ENCODE data around the gene ZBP1. TPM values are rescaled to one million over a fixed set of nuclear protein-coding genes. Genes with fewer than 3 reads are reported as not detected.

ZBP1 gene
- total RNA-seq, 1 experiment from 2014 or later, result not detected

GRCh38 chr20:57585466-57586213 is 34.6 kb downstream of the ZBP1 start:
- BruUV-seq (replicated peaks), result no TSS peak
- no peak for TF ChIP-seq CTCF (IDR thresholded peaks at IDR 0.05 in 2 of 3, conservative IDR thresholded peaks at IDR 0.05 in 1 of 3; ENCODE audit: borderline replicate concordance in 1 of 3, insufficient read depth in 1 of 3, low read depth in 2 of 3, low read length in 2 of 3)
- no peak for TF ChIP-seq ATF3 (IDR thresholded peaks at IDR 0.05)
- TF ChIP-seq RAD21 (IDR thresholded peaks at IDR 0.05; ENCODE audit: low read depth), result no peak
- TF ChIP-seq TCF7L2 (IDR thresholded peaks at IDR 0.05; ENCODE audit: borderline replicate concordance, extremely low read depth, insufficient read depth, insufficient read length), result no peak
- TF ChIP-seq SRF (IDR thresholded peaks at IDR 0.05; ENCODE audit: low read depth), result no peak
- no peak for TF ChIP-seq ZNF274 (IDR thresholded peaks at IDR 0.05; ENCODE audit: low read depth, low read length)
- no peak for TF ChIP-seq FOSL1 (IDR thresholded peaks at IDR 0.05; ENCODE audit: low read depth)
- no peak for TF ChIP-seq SP1 (IDR thresholded peaks at IDR 0.05; ENCODE audit: low read depth)
- TF ChIP-seq JUND (IDR thresholded peaks at IDR 0.05), result no peak
- no peak for TF ChIP-seq MAX (IDR thresholded peaks at IDR 0.05)
- TF ChIP-seq POLR2A (IDR thresholded peaks at IDR 0.05; ENCODE audit: borderline replicate concordance, extremely low read depth, insufficient read depth, insufficient read length), result no peak
- TF ChIP-seq POLR2AphosphoS5 (IDR thresholded peaks at IDR 0.05; ENCODE audit: low read depth, low read length), result no peak
- no peak for TF ChIP-seq CEBPB (IDR thresholded peaks at IDR 0.05; ENCODE audit: low read depth)
- TF ChIP-seq ZFX (IDR thresholded peaks at IDR 0.05), result no peak
- TF ChIP-seq SIN3A (IDR thresholded peaks at IDR 0.05; ENCODE audit: low read depth), result no peak
- TF ChIP-seq EGR1 (IDR thresholded peaks at IDR 0.05; ENCODE audit: low read depth), result no peak
- TF ChIP-seq CBX3 (IDR thresholded peaks at IDR 0.05; ENCODE audit: low read depth), result no peak
- no peak for TF ChIP-seq YY1 (IDR thresholded peaks at IDR 0.05; ENCODE audit: extremely low read depth, insufficient replicate concordance, low read depth, low read length)
- H3K27me3 ChIP-seq (ENCODE audit: insufficient read depth, low read length), result peaks cover 29% of the 10 kb centered on the region
- DNase-seq (ENCODE audit: low read depth, low spot score) (no peak), ATAC-seq (no peak)
- no peaks in the 10 kb centered on the region for H3K36me3 ChIP-seq (ENCODE audit: control insufficient read depth in 1 of 2, insufficient read depth in 2 of 2, low read length in 2 of 2)
- intact Hi-C loops (cut with micrococcal nuclease), result no loop called here
- H3K27ac ChIP-seq (ENCODE audit: low read depth, low read length), result no peak overlapping the region
- no peaks in the 10 kb centered on the region for H3K9me3 ChIP-seq (ENCODE audit: control insufficient read depth in 1 of 2, insufficient read depth in 1 of 2, low read depth in 1 of 2, low read length in 2 of 2)
- H3K9me2 ChIP-seq (ENCODE audit: insufficient read depth), result no peaks in the 10 kb centered on the region
- CTCF ChIA-PET, result no interaction called here
- no peak overlapping the region for H3K4me2 ChIP-seq (ENCODE audit: low read length)
- no peaks in the 10 kb centered on the region for H3K4me1 ChIP-seq (ENCODE audit: control insufficient read depth in 1 of 2, insufficient read depth in 2 of 2, low read length in 2 of 2)
- H4K20me1 ChIP-seq (ENCODE audit: insufficient read depth), result no peaks in the 10 kb centered on the region
- no peak overlapping the region for H2AFZ ChIP-seq (ENCODE audit: low read depth, low read length, poor library complexity, severe bottlenecking)
- H3K9ac ChIP-seq (ENCODE audit: low read length), result no peak overlapping the region
- RAD21 ChIA-PET (ENCODE audit: low non-redundant PET in 1 of 2, low total read pairs in 2 of 2, uncharacterized antibody in 2 of 2, unreplicated experiment in 2 of 2), result no interaction called here
- POLR2A ChIA-PET, result no interaction called here
- no peak overlapping the region for H3K4me3 ChIP-seq (replicated peaks in 1 of 2; ENCODE audit: low read depth in 1 of 2, low read length in 2 of 2)
- H3K79me2 ChIP-seq (ENCODE audit: insufficient read depth, low read length), result no peaks in the 10 kb centered on the region

Data from HCT116 (cell line).